EL (cell line): ENCODE results near the gene PNMA1.

ENCODE experiments used
- DNase-seq: peaks from one replicate; pipeline ENCODE4 v3.0.0-alpha.2; 2016

PNMA1 gene

DNA sequence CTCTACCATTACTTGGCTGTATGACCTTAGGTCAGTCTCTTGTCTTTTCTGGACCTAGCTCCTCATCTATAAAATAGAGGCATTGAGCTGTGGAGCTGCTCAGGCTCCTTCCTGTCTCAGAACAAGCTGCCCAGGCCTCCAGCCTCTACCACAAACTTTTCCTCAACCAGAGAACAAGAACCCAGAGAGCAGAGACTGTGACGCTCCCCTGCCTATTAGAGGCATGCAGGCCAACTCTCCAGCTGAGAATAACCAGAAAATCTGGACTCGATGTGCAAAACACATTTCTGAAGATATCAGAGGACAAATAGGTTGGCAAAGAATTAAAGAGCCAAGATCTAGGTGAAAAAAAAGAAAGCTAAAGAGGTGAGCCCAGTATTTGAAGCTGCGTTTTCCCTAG is 17.8 kb upstream of the PNMA1 start:
- no peak for DNase-seq

DNA sequence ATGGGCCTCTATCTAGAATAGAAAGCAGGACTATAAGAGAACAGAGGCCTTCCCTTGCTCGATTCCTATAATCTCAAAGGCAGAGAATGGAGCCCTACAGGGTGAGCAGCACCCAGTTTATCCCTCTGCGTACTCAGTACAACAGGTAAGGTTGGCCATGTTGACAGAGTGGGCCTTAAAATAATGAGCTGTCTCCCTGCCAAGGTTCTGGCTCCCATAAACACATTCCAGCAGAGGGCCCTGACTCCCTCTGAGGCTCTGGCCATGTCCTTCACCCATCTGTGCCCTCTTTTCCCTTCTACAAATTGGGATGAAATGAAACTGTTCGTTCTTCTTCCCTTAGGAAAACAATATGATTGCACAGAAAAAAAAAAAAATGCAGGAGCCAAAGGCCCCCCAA is 16.9 kb upstream of the PNMA1 start:
- DNase-seq, result no peak

DNA sequence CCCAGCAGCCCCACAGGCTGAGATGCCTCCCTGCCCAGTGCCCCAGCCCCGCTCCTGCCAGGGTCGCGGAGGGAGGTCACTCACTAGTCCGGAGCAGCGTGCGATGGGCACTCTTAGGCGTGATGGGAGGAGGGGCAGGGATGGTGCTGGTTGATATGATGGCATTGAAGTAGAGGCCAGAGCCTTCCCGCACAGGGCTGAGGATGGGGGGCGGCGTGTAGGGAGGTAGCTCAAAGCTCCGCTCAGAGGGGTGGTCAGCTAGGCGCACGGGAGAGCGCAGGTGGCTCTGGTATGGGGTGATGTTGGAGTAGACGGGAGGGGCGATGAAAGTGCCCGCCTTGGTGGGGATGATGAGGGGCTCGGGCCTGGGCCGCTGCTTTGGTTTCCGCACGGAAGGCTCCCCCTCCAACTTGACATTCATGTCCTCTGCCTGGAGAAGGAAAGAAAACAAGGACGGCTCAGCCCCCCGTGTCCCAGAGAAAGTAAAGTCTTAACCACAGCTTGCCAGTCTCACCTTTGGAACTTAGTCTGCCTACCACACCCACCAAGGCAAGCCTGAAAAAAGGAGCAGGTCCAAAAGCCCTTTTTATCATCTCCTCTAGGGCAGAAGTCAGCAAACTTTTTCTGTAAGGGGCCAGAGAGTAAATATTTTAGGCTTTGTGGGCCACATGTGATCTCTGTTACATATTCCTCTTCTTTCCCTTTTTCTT is 15.5 kb upstream of the PNMA1 start:
- DNase-seq, result no peak

DNA sequence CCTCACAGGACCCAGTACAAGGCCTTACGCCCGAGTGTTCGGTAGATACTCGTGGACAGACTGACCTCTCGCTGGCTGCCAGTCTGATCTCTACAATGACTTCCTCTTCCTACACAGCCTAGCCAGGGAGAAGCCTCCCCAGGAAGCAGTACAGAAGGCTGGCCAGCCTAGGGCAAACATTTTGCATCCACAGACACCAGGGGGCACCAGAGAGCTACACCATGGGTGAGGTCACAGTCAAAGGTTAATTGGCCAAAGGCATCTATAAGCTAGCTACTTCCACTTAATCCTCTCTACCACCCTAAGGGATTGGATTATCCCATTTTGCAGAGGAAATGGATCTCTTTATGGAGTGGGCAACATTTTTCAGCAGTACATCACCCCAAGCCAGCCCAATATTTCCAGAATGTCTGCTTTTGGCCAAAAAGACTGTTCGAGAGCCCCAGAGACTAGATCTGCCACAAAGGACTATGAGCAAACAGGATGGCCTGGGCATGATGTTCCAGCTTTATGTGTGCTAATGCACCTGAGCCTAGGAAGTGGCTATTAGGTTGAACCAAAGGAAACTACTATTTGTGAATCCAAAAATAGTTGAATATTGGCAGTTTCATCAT is 14.6 kb upstream of the PNMA1 start:
- peak; percentile 78 for DNase-seq

- no peak for DNase-seq
These were observed 13.0 kb upstream of the PNMA1 start for GRCh38 chr14:73727166-73727565.

GRCh38 chr14:73726025-73726961 is 12.1 kb upstream of the PNMA1 start:
- no peak for DNase-seq

- DNase-seq, result peak; percentile 59
These were observed 11.2 kb upstream of the PNMA1 start for GRCh38 chr14:73725116-73726024.

DNA sequence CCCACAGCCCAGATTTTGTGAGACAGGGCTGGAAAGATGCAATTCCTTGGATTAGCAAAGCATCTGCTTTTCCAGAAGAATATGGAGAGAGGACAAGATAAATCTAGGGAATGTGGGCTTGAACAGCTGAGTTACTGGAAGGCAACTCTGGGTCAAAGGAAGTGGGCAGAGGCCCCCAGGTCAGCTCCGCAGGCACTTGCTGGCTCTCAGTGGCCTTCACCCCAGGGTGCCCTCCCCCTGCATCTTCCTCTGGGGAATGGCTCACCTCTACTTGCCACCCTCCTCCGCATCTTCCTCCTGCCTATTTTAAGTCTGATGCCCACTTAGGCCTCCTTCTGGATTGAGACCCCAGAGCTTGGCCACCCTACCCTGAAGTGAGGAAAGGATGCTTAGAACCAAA is 10.5 kb upstream of the PNMA1 start:
- DNase-seq, result no peak

DNA sequence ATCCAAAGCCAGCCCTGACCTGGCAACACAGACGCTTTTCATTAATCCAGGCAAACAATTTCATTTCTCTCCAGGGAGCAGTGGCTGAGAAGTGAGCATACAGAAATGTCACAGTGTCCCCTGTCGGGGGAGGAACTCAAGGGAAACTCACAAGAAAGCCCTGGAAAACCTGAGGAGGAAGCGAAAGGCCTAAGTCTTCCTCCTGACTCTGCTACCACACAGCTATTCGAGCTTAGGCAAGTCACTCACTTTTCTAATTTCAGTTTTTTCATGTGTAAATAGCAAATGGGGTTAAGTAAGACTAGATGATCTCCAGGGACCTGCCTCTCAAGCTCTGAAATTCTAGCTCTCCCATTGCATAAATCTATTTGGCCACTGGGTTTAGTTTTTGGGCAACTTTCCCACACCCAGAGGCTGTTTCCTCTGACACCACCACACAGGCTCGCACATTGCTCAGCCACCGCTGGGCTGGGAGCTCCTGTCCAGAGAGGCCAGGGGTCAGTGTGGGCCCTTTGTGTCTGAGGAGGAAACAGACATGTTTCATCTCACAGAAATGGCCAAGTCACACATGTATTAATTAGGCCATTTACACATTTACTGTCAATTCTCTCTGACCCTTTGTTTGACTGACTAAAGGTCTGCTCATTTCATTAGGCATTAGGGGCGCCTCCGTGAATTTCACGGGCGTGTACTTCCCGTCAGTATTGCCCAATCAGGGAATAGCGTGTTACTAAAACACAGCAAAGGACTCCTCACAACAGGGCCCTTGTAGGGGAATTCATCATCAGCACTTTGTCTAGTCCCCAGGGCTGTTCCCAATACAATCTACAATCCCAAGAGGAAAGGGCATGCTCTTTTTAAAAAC is 9.8 kb upstream of the PNMA1 start:
- peak; percentile 98 for DNase-seq

- DNase-seq, result no peak
These were observed 9.2 kb upstream of the PNMA1 start for GRCh38 chr14:73723406-73723796.

GRCh38 chr14:73722581-73722980 is 8.4 kb upstream of the PNMA1 start:
- no peak for DNase-seq

DNA sequence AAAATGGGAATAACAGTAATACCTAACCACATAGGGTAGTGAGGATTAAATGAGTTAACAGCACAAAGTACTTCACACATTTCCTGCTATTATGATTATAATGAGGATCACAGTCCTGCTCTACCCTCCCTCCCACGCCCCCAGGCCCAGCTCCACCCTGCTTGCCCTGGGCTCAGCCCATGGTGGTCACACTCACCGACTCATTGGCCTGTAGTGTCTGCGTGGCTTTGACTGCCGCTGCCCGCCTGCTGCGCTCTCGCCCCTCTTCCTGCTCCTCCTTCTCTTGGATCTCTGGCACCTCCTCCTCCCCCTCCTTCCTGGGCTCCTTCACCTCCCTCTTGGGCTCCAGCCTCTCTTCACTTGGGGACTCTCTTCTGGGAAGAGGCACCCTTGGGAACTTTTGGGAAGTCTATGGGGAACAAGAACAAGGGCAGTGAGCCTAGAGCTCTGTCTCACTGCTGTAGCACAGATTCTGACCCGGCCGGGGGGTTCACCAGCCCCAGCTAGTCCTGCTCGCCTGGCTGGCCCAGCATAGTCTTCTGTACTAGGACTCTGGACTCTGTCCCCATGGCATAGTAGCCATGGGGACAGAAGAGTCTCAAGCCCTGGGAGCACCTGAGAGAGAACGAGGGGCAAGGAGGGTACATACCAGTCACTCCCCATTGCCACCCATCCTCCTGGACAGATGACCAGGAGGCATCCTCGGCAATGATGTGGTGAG is 7.1 kb upstream of the PNMA1 start:
- DNase-seq, result no peak

- no peak for DNase-seq
These were observed 6.5 kb upstream of the PNMA1 start for GRCh38 chr14:73720636-73721035.

- DNase-seq, result no peak
These were observed 5.6 kb upstream of the PNMA1 start for GRCh38 chr14:73719791-73720190.

DNA sequence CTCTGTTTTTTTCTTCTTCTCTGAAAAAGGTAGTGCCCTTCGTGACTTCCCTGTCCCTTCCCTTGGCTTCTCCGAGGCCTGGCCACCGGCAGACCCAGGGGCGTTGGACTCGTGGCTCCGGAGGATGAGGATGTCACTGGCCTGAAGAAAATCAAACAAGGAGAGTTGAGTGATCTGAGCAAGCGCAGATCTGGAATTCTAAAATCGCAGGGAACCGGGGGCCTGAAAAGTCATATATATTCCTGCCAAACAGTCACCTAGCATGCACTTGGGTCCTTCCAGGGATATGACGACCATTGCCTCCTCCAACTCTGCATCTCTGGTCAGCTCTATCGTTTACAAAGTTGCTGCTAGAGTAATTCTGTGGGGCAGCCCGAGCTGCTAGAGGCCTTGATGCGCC is 5.2 kb upstream of the PNMA1 start:
- DNase-seq, result no peak

- no peak for DNase-seq
These were observed 4.5 kb upstream of the PNMA1 start for GRCh38 chr14:73718418-73719251.

DNA sequence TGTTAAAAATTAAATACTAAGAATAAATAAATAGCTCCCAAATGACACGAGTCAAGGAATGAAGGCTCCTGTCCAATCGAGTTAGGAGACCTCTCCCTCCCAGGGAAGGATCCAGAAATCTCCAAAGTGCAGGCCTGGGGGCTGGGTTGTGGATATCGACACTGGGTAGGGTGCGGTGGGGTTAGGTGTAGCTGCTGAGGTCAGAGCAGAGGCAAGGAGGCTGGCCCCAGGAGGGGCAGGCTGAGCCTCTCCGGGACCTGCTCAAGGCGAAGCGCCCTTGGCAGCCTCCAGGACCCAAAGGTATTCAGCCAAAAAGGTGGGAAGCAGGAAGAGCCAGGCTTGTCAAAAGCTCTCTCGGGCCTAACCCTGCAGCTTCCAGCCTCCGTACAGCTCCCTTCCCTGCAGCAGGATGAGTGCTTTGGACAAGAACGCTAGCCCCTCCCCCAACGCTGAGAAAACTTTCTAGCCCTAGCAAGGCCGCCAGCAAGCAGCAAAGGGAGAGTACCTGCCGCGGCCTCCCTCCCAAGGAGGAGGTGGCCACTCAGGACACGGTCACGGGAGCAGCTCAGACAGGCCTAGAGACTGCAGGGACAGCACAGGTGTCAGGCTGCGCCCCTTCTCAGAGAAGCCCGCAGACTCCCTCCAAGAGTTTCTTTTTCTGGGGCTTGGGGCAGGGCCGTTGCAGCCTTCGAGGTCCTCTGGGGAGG is 3.7 kb upstream of the PNMA1 start:
- no peak for DNase-seq

- DNase-seq, result peak; percentile 33
These were observed 3.1 kb upstream of the PNMA1 start for GRCh38 chr14:73717266-73717665.

- DNase-seq, result no peak
These were observed 1.5 kb upstream of the PNMA1 start for GRCh38 chr14:73715707-73716106.
